Thoracic aorta (tissue), 2 donors: Measurements from ENCODE around the gene PPIL6. TPM values are rescaled to one million over a fixed set of nuclear protein-coding genes. Genes with fewer than 3 reads are reported as not detected.

Source experiments
- ATAC-seq: fragments of 150-250 bp; one replicate; pipeline ENCODE4 v1.8.0; 2017; ENCODE audit warnings: low read depth; ENCODE audit not compliant: insufficient number of reproducible peaks, low FRiP score
- DNase-seq: peaks from one replicate; pipeline ENCODE4 v3.0.0-alpha.2; 2020; ENCODE audit warnings: low spot score
- H3K27ac ChIP-seq, 2 donors: fragments of 200-600 bp; sonication (generic); 1 replicate in 1 of 2; 2 replicates in 1 of 2; pipeline ENCODE4 v1.5.1; 2016; ENCODE audit warnings: mild to moderate bottlenecking in 2 of 2, moderate library complexity in 2 of 2
- H3K27me3 ChIP-seq: fragments of 200-600 bp; sonication (generic); replicated peaks from 2 replicates; pipeline ENCODE4 v1.6.0; 2016; ENCODE audit warnings: mild to moderate bottlenecking; ENCODE audit not compliant: insufficient read depth
- H3K36me3 ChIP-seq: fragments of 200-600 bp; sonication (generic); one replicate; pipeline ENCODE4 v1.5.1; 2016
- H3K4me1 ChIP-seq, 2 donors: fragments of 200-600 bp; sonication (generic); 1 replicate in 1 of 2; 2 replicates in 1 of 2; pipeline versions ENCODE4 v1.5.1 to v1.6.0; 2016; ENCODE audit warnings: low read depth in 2 of 2, mild to moderate bottlenecking in 1 of 2; ENCODE audit not compliant: control insufficient read depth in 1 of 2
- H3K4me3 ChIP-seq: fragments of 200-600 bp; sonication (generic); 2 replicates; pipeline ENCODE4 v1.5.1; 2016; ENCODE audit warnings: mild to moderate bottlenecking
- H3K9me3 ChIP-seq: fragments of 200-600 bp; sonication (generic); 2 replicates; pipeline ENCODE4 v1.5.1; 2016
- total RNA-seq, 2 donors: library from RNA; depleted of rRNA; stranded (reverse); fragments of >200 nt; gene quantifications; one replicate each; pipeline versions ENCODE4 v1.1.0 to v1.2.3, GENCODE V29; 2016
- TF ChIP-seq, protein P1 (sequence below): fragments of 200-600 bp; sonication (generic); IDR thresholded peaks from one replicate; pipeline ENCODE4 v1.5.1; 2019; ENCODE audit warnings: antibody characterized with exemption

Gene PPIL6
- total RNA-seq, 2 donors from 2014 or later, result 2.2 to 5.8 TPM

DNA sequence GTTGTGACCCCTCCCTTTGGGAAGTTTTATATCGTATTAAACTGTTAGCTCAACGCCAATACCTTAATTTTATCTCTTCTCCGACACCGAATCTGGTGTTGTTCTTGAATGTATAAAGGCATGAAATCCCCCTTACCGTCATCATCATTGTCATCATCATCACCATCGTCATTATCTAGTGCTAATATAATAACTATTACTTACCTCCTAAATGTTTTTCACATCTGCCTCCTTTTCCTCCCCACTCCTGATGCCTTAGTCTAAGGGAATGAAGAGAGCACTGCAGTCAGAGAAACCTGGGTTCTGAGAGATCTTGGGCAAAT is 43.3 kb upstream of the PPIL6 start:
- Histone ChIP-seq H3K9me3 (no peaks in the 10 kb centered on the region), H3K27ac (peak overlapping the region; percentile 6 to 10), H3K36me3 (peaks cover 3% of the 10 kb centered on the region), H3K4me1 (peaks cover 24 to 40% of the 10 kb centered on the region in 2 donors), H3K4me3 (peak overlapping the region; percentile 96), H3K27me3 (no peaks in the 10 kb centered on the region)
- no peak for ATAC-seq
- TF ChIP-seq, protein P1, sequence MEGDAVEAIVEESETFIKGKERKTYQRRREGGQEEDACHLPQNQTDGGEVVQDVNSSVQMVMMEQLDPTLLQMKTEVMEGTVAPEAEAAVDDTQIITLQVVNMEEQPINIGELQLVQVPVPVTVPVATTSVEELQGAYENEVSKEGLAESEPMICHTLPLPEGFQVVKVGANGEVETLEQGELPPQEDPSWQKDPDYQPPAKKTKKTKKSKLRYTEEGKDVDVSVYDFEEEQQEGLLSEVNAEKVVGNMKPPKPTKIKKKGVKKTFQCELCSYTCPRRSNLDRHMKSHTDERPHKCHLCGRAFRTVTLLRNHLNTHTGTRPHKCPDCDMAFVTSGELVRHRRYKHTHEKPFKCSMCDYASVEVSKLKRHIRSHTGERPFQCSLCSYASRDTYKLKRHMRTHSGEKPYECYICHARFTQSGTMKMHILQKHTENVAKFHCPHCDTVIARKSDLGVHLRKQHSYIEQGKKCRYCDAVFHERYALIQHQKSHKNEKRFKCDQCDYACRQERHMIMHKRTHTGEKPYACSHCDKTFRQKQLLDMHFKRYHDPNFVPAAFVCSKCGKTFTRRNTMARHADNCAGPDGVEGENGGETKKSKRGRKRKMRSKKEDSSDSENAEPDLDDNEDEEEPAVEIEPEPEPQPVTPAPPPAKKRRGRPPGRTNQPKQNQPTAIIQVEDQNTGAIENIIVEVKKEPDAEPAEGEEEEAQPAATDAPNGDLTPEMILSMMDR, result no peak
- DNase-seq, result no peak

DNA sequence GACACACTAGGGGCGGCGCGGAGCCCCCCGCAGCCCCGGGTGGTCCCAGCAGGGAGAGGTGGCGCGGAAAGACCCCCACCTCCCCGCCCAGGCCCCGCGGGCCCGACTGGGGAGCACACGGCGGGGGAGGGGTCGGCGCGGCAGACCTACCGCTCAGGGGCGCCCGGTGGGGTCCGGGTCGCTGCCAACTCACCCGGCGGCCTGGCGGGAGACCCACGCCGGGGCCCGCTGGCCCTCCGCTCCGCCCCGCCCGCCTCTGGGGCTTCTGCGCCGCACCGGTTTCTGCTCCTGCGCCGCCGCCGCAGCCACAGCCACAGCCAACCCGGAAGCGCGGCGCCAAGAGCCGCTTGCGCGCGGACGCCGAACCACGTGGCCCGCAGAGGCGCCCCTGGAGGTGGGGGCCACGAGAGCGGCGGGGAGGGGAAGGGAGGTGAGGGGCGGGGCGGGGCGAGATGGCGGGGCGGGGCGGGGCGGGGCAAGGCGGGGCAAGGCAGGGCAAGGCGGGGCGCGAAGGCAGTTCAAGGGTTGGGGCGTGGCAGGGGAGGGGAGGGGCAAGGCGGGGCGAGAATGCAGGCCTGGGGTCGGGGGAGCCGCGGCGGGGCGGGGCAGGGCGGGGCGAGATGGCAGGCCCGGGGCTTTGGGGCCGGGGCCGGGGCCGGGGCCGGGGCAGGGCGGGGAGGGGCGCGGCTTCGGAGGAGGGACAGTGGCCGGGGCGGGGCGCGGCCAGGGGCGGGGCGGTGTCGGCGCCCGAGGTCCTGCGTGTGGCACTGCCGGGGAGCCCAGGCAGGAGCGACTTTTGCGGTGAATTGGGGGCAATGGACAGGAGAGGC is 42.7 kb upstream of the PPIL6 start, which contains the start of gene ZBTB24:
TSS of gene ZBTB24 (minus strand) at position 315 of the 830 bp plus-strand sequence. CDS start 1,193 bp downstream, outside the sequence.
- peak; percentile 65 for ATAC-seq
- Histone ChIP-seq H3K4me1 (peaks cover 27 to 45% of the 10 kb centered on the region in 2 donors), H3K27me3 (no peaks in the 10 kb centered on the region), H3K9me3 (no peaks in the 10 kb centered on the region), H3K36me3 (peaks cover 3% of the 10 kb centered on the region), H3K4me3 (peak within 1 kb of the TSS; percentile 96), H3K27ac (peak within 1 kb of the TSS; percentile 65 to 67)
- TF ChIP-seq, protein P1, result peak; percentile 7
- DNase-seq, result peak; percentile 65

DNA sequence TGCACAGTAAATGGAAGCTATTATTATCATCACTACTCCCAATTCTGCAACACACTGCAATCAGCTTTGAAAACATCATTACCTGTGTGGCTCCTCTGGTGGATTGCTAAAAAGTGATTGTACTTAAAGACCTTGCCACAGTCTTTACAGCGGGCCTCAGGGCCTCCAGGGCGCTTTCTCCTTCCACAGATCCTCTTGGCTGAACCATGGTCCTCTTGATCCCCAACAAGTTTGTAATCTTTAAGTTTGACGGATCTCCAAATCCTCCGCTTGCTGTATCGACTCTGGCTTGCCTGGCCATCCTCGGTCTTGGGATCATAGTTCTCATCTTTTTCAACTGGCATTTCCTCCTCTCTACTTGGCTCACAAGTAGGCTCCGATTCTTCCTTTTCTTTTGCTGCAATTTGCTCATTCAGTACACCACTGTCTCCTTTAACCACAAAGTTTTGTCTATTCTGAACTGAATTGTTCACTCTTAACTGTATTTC is 40.6 kb upstream of the PPIL6 start:
- no peak for ATAC-seq
- peak overlapping the region; percentile 5 for H3K4me3 ChIP-seq
- TF ChIP-seq, protein P1, result no peak

DNA sequence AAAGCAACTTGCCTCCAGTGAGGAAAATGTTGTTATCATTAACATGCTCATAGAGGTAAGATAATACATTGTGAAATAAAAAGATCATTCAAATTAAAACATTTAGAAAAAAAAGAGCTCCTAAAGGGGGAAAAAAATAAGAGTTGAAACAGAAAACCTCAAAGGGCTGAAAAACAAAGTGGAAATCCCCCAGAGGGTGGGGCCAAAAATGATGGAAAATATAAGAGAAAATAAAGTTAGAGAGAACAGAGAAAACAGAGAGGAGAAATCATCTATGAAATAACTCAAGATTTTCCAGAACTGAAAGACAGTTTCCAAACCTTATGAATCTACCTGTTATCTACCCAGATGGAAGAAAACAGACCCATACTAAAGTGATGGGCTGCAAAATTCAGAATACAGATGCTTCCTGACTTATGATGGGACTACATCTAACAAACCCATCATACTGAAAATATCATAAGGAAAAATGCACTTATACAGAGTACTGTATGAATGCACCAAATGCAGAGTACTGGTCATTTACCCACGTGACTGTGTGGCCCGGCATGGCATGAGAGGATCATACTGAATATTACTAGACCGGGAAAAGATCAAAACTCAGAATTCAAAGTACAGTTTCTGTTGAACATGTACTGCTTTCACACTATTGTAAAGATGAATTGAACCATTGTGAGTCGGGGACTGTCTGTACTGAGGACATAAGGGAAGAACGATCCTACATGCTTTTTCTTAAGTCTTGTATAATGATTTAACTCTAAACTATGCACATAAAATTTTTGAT is 38.6 kb upstream of the PPIL6 start:
- Histone ChIP-seq H3K4me1 (peaks cover 27 to 62% of the 10 kb centered on the region in 2 donors), H3K9me3 (no peaks in the 10 kb centered on the region), H3K4me3 (no peak overlapping the region), H3K27ac (no peak overlapping the region), H3K27me3 (no peaks in the 10 kb centered on the region), H3K36me3 (peaks cover 20% of the 10 kb centered on the region)
- TF ChIP-seq, protein P1, result no peak
- DNase-seq (no peak), ATAC-seq (no peak)

More for the DNA sequence above, 40.6 kb upstream of the PPIL6 start:
- Histone ChIP-seq H3K27me3 (no peaks in the 10 kb centered on the region), H3K27ac (no peak overlapping the region), H3K9me3 (no peaks in the 10 kb centered on the region), H3K4me1 (peaks cover 27 to 62% of the 10 kb centered on the region in 2 donors), H3K36me3 (peaks cover 3% of the 10 kb centered on the region)
- no peak for DNase-seq

DNA sequence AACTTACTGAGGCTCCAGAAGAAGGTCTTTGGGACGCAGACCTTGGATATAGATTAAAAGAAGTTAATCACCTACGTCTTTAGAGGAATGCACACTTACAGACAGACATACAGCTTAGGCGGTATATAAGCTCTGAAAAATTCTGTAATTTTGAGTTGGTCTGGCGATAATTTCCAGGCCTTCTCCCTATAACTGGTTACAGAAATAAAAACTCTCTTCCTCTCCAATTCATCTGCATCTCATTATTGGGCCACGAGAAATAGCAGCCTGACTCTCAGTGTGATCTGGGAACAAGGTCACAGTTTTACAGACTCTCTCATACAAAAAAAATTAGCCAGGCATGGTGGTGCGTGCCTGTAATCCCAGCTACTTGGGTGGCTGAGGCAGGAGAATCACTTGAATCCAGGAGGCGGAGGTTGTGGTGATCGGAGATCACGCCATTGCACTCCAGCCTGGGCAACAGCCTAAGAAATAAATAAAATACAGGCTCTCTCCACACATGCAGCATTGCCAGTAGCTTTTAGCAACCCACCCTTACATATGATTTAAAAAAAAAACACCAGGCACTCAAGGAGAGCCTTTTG is 37.9 kb upstream of the PPIL6 start:
- peaks cover 26% of the 10 kb centered on the region for H3K36me3 ChIP-seq
- ATAC-seq (no peak), DNase-seq (no peak)
- no peak overlapping the region for H3K4me3 ChIP-seq
- no peaks in the 10 kb centered on the region for H3K9me3 ChIP-seq
- H3K4me1 ChIP-seq, result peaks cover 27 to 58% of the 10 kb centered on the region in 2 donors
- no peaks in the 10 kb centered on the region for H3K27me3 ChIP-seq
- TF ChIP-seq, protein P1, result no peak
- no peak overlapping the region for H3K27ac ChIP-seq
